NCI-H146 (cell line): ENCODE measurements around the gene ZFP36.

ENCODE experiments used
- DNase-seq: peaks from one replicate; lab custom pipeline; 2025; lab: John Stamatoyannopoulos, UW

ZFP36 gene

GRCh38 chr19:39384839-39385568, 21.6 kb upstream of the ZFP36 start:
- DNase-seq = no peak

GRCh38 chr19:39385629-39386411, 20.8 kb upstream of the ZFP36 start:
- DNase-seq = no peak

- DNase-seq = no peak
Observed at GRCh38 chr19:39386557-39386956, 20.1 kb upstream of the ZFP36 start.

- DNase-seq = no peak
Observed at GRCh38 chr19:39388657-39389056, 18.0 kb upstream of the ZFP36 start.

GRCh38 chr19:39389631-39390414, 16.8 kb upstream of the ZFP36 start:
- no peak for DNase-seq

- no peak for DNase-seq
Observed at GRCh38 chr19:39390451-39390750, 16.2 kb upstream of the ZFP36 start.

GRCh38 chr19:39390751-39391437, 15.8 kb upstream of the ZFP36 start, which contains the start of the genes MED29 and PAF1:
TSS of gene MED29 (plus strand) at chr19:39391378. CDS start at chr19:39391423, 45 bp downstream.
TSS of gene PAF1 (minus strand) at chr19:39391106. CDS start at chr19:39390864, 242 bp downstream.
- DNase-seq = peak; percentile 100

GRCh38 chr19:39397360-39398296, 9.0 kb upstream of the ZFP36 start:
- peak; percentile 67 for DNase-seq

GRCh38 chr19:39398297-39398864, 8.3 kb upstream of the ZFP36 start:
- DNase-seq = no peak

GRCh38 chr19:39399668-39400050, 7.0 kb upstream of the ZFP36 start:
- no peak for DNase-seq

- no peak for DNase-seq
Observed at GRCh38 chr19:39400061-39400460, 6.6 kb upstream of the ZFP36 start.

- DNase-seq = no peak
Observed at GRCh38 chr19:39401070-39401548, 5.5 kb upstream of the ZFP36 start.

- DNase-seq = no peak
Observed at GRCh38 chr19:39401549-39402345, 4.9 kb upstream of the ZFP36 start.

GRCh38 chr19:39402346-39403300, 4.0 kb upstream of the ZFP36 start:
- DNase-seq = peak; percentile 74

- DNase-seq = peak; percentile 80
Observed at GRCh38 chr19:39403331-39404312, 3.0 kb upstream of the ZFP36 start.

- no peak for DNase-seq
Observed at GRCh38 chr19:39405261-39405957, 1.2 kb upstream of the ZFP36 start.
